HG03571 (cell line): Measurements from ENCODE around the gene NOTCH1.

ENCODE experiments used
- ATAC-seq: cut with Tn5 transposase; IDR thresholded peaks from one replicate; pipeline ENCODE4 v1.9.1; 2021; ENCODE audit not compliant: unreplicated experiment

The NOTCH1 gene

DNA sequence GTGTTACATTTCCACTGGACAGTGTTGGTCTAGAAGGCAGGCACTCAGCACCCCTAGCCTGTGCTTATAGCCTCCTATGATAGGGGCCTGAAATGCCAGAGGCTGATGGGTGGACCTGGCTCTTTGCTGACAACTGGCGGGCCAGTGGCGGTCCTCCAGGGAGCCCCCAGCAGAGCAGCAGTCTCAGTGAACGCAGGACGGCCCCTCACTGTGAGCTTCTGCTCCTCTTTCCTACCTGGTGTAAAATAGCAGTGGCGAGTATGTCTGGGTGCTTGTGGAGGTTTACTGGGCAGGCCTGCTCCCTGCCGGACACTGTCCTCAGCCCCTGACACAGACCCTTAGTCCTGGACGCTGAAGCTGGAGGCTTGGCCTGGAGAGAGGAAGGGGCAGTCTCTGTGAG is 59.7 kb downstream of the NOTCH1 start:
- ATAC-seq = no peak

DNA sequence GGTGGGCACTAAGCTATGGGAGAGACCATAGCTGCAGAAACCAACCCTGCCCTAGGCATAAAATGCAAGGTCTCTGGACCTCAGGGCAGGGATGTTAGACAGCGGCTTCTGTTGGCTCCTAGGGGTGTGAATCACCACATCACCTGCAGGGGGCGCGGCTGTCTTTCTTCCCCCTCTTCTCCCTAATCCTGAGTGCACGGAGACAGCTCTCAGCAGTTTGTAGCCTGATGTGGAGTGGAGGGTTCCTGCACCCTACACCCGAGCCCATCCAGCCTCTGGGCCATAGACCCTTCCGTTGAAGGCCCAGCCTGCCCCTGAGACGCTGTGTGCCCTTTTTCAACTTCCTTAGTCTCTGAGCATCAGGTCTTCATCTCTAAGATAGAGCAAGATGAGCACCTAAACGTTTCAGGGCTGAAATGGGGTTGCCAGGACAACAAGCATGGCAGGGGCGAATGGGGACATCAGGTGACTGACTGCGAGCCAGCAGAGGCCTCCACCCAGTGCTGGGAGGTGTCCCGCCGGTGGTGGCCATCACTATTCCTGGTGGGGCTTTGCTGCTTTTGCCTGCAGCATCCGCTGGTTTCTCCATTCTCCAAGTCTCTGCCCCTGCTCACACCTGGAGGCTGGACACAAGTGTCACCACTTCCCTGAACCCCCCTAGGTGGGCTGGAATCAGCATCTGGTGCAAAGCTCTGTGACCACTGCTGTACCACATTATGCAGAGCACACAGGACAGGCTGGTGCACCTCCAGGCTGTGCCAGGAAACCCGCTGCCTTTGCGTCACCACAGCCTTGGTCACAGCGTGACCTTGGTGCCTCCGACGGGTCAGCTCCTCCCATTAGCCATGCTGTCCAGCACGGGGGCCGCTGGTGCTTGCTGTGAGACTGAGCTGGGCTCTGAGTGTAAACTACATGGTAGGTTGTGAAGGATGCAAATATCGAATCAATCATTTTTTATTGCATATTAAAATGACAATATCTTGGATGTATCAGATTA is 60.5 kb downstream of the NOTCH1 start:
- ATAC-seq = no peak

DNA sequence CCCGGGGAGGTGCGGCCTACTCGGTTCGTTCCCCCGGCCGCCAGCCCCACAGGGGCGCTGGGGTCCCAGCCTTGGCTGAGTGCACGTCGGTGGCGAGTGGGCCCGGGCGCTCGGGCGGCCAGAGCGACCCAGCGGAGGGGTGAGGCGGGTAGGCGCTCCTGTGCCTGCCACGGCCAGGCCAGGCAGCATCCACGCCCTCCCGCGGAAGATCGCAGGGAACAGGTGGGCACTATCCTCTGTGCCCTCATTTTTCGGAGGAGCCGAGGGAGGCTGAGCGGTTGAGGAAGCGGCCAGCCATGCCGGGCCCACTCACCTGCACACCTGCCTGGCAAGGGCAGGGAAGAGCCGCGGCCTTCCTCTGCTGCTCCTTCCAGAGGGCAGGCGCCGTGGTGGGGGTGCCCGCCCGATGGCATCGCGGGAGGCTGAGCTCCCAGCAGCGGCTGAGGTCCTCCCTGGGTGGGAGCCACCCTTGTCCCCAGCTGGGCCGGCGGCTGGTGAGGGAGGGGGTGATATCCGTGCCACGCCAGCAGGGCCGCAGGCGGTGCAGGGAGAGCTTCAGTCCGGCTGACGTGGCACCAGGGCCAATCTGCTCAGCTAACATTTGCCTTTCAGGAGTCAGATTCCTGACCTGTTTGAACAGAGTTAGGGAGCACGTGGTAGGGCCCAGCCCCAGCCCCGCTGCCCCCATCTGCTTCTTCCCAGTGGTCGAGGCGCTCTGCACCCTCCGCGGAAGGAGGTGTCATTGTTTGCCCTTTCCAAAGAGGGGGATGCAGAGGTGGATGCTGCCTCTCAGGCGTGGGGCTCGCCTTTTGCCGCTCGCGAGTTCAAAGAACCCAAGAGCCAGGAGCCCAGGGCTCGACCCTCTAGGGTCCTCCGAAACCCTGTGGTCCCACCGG is 61.4 kb downstream of the NOTCH1 start:
- no peak for ATAC-seq

DNA sequence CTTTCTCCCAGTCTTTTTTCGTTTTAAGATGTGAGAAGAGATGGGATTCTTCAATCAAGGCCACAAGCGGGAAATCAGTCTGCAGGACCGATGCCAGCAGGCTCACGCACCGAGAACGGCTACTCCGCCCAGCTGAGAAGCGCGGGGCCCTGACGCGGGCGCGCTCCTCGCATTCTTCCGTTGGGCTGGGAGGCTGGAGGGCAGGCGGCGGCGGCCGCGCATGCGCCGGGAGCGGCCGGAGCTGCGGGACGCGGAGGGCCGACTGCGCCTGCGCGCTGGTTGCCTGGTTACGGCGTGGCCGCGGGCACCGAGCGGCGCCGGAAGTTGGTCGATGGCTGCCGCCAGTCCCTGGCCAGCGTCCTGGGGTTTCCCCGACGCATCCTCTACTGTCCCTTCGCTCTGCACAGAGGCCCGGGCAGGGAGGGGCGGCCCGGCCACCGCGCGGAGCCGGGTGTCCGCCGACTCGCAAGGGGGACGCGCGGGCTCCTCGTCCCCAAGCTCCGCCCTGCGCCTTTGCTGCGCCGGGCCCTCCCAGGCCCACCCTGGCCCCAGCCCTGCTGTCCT is 62.2 kb downstream of the NOTCH1 start:
- ATAC-seq = peak; percentile 47

DNA sequence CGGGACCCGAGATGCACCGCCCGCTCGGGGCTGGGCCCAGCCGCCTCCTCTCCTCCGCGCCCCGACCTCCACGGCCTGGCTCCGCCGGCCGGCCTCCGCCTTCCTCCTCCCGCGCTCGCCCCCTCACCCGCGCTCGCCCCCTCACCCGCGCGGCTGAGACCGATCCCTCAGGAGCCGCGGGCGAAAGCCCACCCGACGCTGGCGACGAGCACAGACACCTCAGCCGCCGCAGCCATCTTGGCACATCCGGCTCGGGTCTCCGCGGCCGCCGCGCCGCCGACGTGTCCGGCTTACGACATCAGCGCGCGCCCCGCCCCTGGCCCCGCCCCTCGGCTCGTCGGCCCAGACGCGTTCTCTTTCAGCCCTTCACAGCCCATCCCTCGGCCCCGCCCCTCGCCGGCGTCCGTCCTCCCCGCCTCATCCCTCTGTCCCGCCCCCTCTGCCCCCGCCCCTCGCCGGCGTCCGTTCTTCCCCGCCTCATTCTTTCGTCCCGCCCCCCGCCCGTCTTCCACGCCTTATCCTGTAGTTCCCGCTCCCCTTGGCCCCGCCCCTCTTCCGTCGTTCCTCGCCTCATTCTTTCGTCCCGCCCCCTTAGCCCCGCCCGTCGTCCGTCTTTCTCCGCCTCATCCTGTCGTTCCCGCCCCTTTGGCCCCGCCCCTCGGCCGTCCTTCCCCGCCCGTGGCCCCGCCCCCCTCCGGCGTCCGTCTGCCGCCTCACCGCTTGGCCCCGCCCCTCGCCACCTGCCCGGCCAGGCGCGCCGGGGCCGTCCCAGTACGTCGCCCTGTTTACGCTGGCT is 62.9 kb downstream of the NOTCH1 start, which contains the start of gene SEC16A:
TSS of gene SEC16A (minus strand) at position 248 of the 796 bp plus-strand sequence. CDS start 5,425 bp downstream, outside the sequence.
- peak; percentile 51 for ATAC-seq

DNA sequence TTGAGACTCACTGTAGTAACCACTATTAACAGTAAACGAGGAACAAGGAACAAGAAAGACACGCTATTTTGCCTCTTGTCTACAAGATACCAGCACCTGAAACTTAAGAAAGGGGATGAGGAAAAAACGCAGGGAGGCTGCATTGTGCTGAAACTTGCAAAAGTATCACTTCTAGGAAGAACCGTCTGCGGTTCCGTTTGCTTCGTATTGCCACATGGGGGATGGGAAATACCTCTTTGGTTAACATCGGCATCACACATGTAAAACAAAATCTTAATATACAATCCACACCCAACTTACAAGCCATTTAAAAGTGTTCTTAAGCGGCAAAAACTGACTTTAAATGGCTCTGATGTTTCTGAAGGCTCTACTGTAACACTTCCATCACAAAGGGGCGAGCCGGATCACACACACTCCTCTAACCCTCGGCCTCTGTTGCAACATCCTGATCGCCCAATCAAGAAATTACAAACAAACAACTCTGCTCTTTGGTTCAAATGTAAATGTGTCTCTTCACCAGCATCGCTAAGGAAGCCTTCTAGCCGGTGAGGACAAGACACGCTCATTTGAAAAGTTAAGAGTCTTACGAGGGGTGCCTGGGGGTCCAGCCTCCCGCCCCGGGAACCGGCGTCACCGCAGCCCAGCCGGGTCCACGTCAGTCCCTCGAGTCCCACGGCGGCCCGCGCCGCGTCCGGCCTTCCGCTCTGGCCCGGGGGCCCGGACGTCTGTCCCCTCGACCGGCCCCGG is 63.6 kb downstream of the NOTCH1 start:
- ATAC-seq = no peak

DNA sequence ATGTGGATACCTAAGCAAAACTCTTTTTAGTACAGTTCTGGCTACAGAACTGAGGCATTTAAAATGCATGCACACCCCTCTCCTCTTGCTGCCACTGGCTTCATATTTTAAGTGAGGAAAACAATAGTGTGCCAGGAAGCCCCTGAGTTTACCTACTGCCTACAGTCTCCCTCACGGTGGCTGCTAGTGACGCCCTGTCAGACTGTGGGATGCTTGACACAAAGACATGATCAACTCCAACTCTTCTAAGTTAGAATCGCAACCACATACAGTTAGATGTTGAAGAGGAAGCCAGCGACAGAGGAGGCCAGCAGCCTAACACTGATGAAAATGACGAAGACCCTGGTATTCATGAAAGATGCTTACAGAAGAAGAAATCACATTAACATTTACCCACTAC is 64.3 kb downstream of the NOTCH1 start:
- ATAC-seq = no peak

DNA sequence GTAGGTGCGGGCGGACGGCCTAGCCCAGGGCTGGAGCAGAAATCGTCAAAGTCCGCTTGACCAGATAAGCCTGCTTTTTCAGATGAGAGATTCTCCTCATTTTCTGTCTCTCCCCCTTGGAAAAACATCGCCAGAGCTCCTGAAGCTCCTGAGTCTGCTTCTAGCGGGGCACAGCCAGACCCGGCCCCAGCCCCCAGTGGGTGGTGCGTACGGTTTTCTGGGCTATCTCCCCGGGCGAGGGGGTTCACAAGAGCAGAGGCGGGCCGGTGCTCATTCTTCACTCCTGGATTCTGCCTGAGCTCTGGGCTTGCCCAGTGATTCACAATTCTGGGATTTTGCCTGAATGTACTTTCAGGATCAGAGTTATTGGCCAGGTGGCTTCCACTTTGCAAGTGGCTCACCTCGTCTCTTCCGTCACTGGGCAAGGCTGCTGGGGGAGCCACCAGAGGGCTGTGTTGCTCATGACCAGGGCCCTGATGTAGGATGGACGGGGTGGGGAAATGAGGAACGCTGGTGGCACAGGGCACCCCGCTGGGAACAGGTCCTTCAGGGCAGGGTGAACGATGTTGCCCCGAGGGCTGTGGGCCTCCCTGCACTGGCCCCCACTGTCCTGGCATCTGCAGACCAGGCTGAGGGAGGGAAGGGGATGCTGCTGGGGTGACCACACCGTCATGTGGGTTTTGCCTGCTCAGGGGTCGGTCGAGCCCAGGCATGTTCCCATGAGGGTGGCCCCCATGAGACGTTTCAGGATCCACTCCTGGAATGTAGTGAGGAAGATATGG is 69.3 kb downstream of the NOTCH1 start:
- no peak for ATAC-seq

DNA sequence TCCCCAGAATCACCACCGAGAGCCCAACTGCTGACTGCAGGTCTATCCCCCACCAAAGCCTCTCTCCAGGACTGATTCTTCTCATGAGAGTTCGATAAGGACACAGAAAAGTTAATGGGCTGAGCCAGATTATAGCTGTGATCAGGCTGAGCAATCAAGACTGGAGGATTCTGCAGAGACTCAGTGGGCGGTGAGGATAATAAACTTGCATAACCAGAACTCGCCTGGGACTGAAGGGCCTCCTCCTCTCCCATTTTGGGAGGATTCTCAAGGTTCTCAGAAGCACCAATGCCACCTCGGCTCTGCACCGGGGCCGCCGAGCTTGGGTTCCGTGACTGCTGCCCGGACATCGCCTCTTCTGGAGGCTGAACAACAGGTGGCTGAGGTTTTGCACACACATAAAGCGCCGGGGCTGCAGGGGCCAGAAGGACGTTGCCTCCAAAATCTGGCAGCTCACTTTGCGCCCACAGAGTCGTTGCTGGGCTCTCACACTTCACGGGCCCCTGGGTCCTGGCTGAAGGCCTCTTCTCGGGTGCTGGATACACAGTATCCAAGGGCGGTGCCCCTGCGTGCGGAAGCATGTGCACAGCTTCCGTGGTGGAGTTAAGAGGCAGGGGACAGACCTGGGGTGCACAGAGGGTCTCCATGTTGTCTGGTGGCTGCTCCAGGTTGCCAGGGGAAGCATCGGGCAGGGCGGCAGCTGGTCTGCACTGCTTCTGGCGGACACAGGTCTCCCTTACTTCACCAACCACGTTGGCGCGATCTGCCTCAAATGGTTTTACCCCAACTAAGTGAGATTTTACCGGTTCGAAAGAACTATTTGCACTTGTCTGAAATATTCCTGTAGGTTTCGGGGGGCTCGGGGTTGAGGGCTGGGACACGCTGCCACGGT is 70.6 kb downstream of the NOTCH1 start:
- ATAC-seq = no peak

DNA sequence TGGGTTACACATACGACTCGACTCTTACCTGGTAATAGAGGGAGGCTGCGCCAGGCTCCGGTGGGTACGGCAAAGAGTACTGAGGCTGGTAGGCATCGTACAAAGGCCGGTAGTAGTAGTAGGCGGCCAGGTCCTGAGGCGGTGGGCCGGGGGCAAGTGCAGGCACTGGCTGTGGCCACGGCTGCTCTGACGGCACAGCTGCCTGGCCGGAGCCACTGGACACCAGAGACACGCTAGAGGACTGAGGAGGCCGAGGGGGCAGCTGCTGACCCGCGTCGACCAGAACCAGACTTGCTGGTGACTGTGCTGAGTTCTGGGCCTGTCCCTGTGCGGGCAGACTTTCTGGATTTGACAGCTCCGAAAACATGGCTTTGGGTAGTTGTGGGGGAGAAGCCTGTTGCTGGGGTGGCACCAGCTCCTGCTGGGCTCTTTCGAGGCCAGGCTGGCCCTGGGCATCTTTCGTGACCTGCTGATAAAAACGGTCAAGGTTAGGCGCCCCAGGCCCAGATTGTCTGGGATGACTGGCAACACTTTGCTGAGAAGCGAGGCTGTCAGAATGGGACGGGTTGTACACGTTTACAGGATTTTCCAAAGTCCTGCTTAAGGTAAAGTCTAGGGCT is 71.7 kb downstream of the NOTCH1 start:
- ATAC-seq = no peak

DNA sequence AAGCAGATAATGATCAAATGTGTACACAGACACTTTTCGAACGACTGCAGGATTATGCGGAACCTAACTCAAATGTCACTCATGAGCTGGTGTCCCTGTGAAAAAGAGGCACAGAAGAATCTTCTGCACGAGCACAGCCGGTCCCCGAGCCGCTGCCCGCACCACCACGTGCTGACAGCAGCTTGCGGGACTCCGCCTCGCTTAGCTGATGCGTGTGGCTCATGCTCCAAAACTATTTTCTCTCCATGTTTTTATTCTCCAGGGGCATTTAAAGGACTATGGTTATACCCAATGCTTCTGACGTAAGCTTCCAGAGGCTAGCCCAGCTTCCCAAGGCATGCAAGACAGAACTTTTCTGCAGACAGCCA is 72.5 kb downstream of the NOTCH1 start:
- ATAC-seq = no peak

DNA sequence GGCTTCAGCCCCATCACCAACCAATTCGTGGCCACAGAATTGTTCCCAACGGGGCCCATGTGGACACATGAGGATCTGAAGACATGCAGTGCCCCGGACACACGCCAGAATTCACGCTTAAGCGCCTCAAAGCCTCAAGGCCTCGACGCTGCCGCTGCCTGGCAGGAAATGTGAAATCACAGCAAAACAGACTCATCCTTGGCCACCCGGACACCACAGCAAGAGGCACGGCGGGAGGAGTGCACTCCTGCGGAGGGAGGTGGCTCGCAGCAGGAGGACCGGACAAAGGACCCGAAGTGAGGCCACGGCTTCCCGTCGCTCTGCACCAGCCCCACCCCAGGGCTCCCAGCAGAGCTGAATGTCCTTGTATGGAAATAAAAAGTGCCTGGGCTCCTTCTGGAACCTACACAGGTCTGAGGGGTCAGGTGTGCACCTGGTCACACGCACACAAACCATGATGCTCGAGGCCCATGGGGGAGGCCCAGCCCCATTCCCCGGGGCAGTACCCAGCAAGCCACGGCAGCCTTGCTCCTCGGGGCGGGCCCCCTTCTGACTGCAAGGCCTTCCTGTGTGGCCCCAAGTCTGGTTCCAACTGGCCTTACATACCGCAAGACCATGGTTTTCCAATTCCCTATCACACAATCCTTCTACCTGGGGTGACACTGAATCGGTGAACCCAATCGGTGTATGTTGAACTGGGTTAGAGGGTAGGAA is 73.1 kb downstream of the NOTCH1 start:
- ATAC-seq = no peak

DNA sequence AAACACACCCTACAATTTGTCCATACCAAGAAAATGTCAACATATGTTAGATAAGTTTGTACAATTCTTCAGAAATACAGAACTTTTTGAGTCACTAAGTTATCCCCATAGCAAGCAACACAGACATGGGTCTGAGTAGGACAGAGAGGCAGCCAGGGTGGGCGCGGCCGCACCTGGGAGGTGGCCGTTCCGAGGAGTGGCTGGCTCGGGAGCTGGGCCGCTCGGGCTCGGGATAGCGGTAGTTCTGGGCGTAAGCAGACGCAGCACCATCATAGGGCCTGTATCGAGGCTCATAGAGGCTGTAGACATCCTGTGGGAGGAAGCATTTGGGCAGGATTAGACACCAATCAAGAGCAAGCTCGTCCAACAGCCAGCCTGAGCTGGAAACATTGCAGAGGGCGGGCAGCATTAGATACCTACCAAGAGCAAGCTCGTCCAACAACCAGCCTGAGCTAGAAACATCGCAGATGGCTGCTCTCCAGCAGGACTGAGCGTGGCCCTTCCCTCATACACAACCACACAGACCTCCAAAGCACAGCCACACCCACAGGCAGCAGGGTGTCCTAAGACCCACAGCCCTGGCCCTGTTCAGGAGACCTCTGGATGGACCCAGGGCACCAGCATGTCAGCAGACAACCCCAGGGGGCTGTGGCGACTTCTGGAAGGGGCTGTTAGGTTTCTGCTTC is 73.9 kb downstream of the NOTCH1 start:
- no peak for ATAC-seq

DNA sequence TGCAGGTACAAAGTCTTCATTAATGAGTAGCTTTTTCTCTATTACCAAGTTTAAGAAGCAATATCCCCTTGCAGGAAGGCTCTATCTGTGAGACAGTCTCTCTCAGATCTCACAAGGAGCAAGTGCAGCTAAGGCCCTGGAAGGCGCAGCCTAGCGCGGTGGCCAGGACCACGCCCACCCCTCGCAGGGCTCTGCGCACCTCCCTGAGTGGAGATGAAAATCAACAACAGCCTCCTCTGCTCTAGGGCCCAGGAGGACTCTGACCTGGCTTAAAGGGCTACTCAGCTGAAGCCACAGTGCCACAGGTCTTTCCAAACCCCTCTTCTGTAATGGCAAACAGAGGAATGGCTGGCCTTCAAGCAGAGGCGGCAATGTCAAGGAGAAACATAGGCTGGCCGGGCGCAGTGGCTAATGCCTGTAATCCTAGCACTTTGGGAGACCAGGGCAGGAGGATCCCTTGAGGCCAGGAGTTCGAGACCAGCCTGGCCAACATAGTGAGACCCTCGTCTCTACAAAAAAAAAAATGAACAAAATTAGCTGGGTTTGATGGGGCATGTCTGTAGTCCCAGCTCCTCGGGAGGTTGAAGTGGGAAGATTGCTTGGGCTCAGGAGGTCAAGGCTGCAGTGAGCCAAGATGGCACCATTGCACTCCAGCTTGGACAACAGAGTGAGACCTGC is 74.9 kb downstream of the NOTCH1 start:
- no peak for ATAC-seq

DNA sequence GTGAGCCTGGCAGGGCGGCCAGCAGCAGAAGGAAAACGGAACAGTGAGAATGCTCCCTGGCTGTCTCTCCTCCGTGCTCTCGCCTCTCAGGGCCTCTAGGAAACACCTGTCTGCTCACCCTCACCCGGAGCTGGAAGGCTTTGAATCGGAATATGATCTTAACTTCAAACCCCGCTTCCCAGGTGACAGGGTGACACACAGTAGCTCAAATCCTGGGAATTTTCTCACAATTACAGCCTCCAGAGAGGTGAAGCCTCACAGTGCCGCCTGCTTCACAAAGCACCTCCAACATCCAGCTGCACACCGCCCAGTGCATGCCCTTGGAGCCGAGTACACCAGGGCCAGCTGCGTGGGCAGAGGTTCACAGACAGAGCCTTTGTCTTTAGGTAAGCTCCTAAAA is 75.5 kb downstream of the NOTCH1 start:
- no peak for ATAC-seq

DNA sequence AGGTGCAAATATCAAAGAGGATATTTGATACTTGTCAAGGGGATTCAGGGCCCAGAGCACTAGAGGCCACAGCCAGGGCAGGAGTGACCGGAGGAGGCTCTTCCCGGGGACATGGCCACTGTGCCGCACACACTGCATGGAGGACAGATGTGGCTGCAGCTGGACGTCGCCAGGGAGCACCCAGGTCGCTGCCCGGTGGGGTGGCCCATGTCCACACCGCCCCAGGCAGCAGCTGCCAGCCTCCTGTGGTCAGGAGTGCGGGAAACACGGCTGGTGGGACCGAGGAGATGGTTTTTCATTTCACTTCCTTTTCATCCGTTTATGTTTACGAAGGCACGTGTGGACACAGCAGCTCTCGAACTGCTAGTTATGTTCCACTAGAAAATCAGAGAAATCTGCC is 78.1 kb downstream of the NOTCH1 start:
- ATAC-seq = no peak
